Pulmonary artery endothelial cell (primary cell): ENCODE data around the gene P2RY11. TPM values are rescaled to one million over a fixed set of nuclear protein-coding genes. Genes with fewer than 3 reads are reported as not detected.

Experiments
- DNase-seq: peaks from one replicate; pipeline ENCODE4 v3.0.0-alpha.2; 2011; ENCODE audit warnings: low read depth, low spot score
- total RNA-seq: library from RNA; depleted of rRNA; stranded (reverse); fragments of >200 nt; gene quantifications from 2 replicates; pipeline ENCODE4 v1.2.3, GENCODE V29; 2014

The P2RY11 gene
- total RNA-seq, 1 donor from 2014 or later, result 2.2 TPM

- no peak for DNase-seq
Measured at GRCh38 chr19:10112895-10113591, 1.6 kb downstream of the P2RY11 start.

GRCh38 chr19:10113592-10113963 lies 2.1 kb downstream of the P2RY11 start:
- no peak for DNase-seq

GRCh38 chr19:10113964-10114650 lies 2.6 kb downstream of the P2RY11 start:
- no peak for DNase-seq

GRCh38 chr19:10114651-10115391 lies 3.3 kb downstream of the P2RY11 start:
- DNase-seq, result no peak

- DNase-seq, result no peak
Measured at GRCh38 chr19:10115392-10116084, 4.0 kb downstream of the P2RY11 start.

- no peak for DNase-seq
Measured at GRCh38 chr19:10116085-10116865, 4.8 kb downstream of the P2RY11 start.

- no peak for DNase-seq
Measured at GRCh38 chr19:10116866-10117616, 5.5 kb downstream of the P2RY11 start.

- DNase-seq, result no peak
Measured at GRCh38 chr19:10118960-10119359, 7.5 kb downstream of the P2RY11 start.

- peak; percentile 46 for DNase-seq
Measured at GRCh38 chr19:10120538-10121189, 9.2 kb downstream of the P2RY11 start.

GRCh38 chr19:10122045-10122444 lies 10.6 kb downstream of the P2RY11 start:
- DNase-seq, result no peak

- DNase-seq, result no peak
Measured at GRCh38 chr19:10124429-10124828, 12.9 kb downstream of the P2RY11 start.

- DNase-seq, result no peak
Measured at GRCh38 chr19:10126213-10126639, 14.7 kb downstream of the P2RY11 start.

- DNase-seq, result no peak
Measured at GRCh38 chr19:10132905-10133304, 21.4 kb downstream of the P2RY11 start.

- DNase-seq, result no peak
Measured at GRCh38 chr19:10133596-10133995, 22.1 kb downstream of the P2RY11 start.

GRCh38 chr19:10134040-10134439 lies 22.5 kb downstream of the P2RY11 start:
- DNase-seq, result no peak

GRCh38 chr19:10135551-10136334 lies 24.2 kb downstream of the P2RY11 start:
- no peak for DNase-seq

- DNase-seq, result no peak
Measured at GRCh38 chr19:10136936-10137335, 25.4 kb downstream of the P2RY11 start.

GRCh38 chr19:10137751-10138682 lies 26.5 kb downstream of the P2RY11 start:
- no peak for DNase-seq
